Esophagus muscularis mucosa (tissue), 4 donors: ENCODE data around the gene CCL3.

Experiments
- EP300 ChIP-seq: sonication (generic); formaldehyde crosslinking; IDR thresholded peaks from one replicate; pipeline ENCODE4 v1.6.1; 2017; ENCODE audit warnings: antibody characterized with exemption
- POLR2A ChIP-seq: fragments of 450-650 bp; IDR thresholded peaks from one replicate; pipeline ENCODE4 v1.6.1; 2017; ENCODE audit warnings: antibody characterized with exemption, moderate library complexity, mild to moderate bottlenecking, low read depth
- POLR2AphosphoS5 ChIP-seq, 2 donors: sonication (generic); formaldehyde crosslinking; IDR thresholded peaks; one replicate each; pipeline ENCODE4 v1.6.1; 2017; ENCODE audit warnings: antibody characterized with exemption in 2 of 2
- TF ChIP-seq, protein P1 (sequence below), 3 experiments: fragments of 200-600 bp in 2 of 3; fragments of 450-650 bp in 1 of 3; sonication (generic) in 2 of 3; IDR thresholded peaks; one replicate each; pipeline ENCODE4 v1.5.1; 2017 to 2019; ENCODE audit warnings: antibody characterized with exemption in 3 of 3, mild to moderate bottlenecking in 2 of 3, moderate library complexity in 1 of 3

DNA sequence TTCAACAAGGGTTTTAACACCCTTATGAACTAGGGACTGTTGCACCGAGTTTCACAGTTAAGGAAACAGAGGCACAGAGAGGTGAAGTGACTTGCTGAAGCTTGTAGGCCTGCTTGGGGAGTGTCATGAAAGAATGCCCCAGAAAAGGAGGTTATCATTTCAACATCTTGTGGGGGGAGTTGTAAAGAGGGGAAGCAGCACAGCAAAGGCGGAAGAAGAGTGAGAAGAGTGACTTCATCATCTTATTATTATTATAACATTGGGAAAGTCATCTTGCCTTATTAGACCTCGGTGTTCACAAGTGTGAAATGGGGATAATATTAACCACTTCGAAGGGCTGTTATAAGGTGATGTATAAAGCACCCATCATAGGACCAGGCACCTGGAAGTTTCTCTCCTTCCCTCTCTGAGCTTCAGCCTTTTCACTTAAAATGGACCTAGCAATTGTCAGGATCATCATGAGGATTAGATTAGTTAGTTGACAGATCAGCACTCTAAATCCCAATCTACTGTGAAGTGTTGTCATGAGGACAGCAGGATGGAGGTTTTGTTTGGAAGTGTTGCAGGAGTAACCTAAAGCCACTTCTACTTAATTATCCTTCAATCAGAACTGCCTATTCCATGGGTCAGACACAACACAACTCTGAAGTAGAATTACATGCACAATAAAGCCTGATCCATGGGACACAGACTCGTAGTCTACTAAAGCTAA, 16.0 kb upstream of the CCL3 start:
- TF ChIP-seq, protein P1, sequence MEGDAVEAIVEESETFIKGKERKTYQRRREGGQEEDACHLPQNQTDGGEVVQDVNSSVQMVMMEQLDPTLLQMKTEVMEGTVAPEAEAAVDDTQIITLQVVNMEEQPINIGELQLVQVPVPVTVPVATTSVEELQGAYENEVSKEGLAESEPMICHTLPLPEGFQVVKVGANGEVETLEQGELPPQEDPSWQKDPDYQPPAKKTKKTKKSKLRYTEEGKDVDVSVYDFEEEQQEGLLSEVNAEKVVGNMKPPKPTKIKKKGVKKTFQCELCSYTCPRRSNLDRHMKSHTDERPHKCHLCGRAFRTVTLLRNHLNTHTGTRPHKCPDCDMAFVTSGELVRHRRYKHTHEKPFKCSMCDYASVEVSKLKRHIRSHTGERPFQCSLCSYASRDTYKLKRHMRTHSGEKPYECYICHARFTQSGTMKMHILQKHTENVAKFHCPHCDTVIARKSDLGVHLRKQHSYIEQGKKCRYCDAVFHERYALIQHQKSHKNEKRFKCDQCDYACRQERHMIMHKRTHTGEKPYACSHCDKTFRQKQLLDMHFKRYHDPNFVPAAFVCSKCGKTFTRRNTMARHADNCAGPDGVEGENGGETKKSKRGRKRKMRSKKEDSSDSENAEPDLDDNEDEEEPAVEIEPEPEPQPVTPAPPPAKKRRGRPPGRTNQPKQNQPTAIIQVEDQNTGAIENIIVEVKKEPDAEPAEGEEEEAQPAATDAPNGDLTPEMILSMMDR (IDR thresholded peaks at IDR 0.05), result no peak
- TF ChIP-seq EP300 (no peak), POLR2A (no peak), POLR2AphosphoS5 (IDR thresholded peaks at IDR 0.05) (no peak)
